ELF-1 (cell line): ENCODE results near the gene PRKCB.
"Not testable (repeated sequence)": the region's sequence is repeated elsewhere in the genome, so short reads cannot be mapped to it uniquely, and the experiment has no call there.

Source experiments
- DNase-seq: peaks from one replicate; pipeline ENCODE4 v3.0.0-alpha.2; 2016; ENCODE audit warnings: low read depth, low spot score

PRKCB gene

DNA sequence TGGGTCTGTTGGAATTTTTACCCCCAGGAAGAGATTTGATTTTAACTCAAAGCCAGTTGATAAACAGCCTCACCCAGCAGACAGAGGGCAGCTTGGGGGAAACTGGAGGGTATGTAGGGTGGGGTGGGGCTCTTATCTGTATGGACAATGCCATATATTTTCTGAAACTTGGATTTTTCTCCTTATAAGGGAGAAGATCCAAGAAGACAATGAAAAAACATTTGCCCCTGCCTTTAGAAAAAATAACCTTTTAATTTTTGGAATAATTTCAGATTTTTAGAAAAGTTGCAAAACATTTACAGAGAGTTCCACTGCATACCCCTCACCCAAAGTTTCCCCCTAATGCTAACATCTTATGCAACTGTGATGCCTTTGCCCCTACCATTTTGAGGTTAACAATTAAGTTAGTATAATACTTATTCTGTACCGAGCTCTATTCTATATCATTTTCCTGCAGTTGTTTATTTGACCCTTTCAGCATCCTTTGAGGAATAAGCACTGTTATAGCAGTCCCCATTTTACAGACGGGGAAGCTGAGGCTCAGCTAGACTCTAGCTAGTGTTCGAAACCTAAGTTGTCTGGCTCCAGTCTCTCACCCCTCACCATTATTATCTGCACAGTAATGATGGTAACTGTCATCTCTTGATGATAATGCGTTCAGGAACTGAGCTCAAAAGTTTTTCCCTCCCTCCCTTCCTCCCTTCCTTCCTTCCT is 66.4 kb downstream of the PRKCB start:
- no peak for DNase-seq

GRCh38 chr16:23902748-23903414 is 67.1 kb downstream of the PRKCB start:
- DNase-seq, result peak; percentile 51

GRCh38 chr16:23905027-23905426 is 69.2 kb downstream of the PRKCB start:
- DNase-seq, result peak; percentile 91

- no peak for DNase-seq
These were observed 71.7 kb downstream of the PRKCB start for GRCh38 chr16:23907457-23907902.

- DNase-seq, result no peak
These were observed 72.1 kb downstream of the PRKCB start for GRCh38 chr16:23907903-23908302.

GRCh38 chr16:23908790-23909189 is 73.0 kb downstream of the PRKCB start:
- DNase-seq, result no peak

GRCh38 chr16:23909792-23910418 is 74.1 kb downstream of the PRKCB start:
- no peak for DNase-seq

DNA sequence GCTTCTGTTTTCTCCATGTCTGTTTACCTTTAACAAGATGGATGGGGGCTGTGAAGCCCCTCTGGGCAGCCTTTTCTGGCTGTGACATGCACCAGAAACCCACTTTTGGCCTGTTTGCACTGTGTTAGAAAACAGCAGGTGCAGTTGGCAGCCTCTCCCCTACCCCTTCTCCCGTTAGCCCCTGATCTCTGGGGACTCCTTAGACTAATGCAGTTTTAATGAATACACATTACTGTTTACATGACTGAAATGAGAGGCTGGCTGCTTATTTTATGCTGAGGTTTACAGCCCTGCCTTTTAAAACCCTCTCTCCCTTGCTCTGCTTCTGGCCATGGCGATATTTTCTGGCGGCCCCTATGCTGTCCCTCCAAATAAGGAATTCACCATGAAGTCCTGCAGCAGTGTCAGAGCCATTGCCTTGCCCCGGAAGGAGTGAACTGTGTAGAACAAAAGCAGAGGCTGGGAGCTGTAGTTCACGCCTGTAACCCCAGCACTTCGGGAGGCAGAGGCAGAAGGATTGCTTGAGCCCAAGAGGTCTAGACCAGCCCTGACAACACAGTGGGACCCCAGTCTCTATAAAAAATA is 79.3 kb downstream of the PRKCB start:
- no peak for DNase-seq

DNA sequence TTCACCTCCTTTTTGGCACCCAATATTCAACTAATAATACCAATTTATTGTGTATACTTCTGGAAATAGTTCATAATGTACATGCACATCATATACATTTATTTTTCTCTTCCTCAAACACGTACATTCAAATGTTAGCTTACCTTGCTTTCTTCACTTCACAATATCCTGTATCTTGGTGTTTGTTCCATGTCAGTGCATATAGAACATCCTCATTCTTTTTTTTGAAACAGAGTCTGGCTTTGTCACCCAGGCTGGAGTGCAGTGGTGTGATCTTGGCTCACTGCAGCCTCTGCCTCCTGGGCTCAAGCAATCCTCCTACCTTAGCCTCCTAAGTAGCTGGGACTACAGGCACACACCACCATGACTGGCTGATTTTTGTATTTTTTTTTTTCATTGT is 80.8 kb downstream of the PRKCB start:
- not testable (repeated sequence) for DNase-seq

- no peak for DNase-seq
These were observed 81.8 kb downstream of the PRKCB start for GRCh38 chr16:23917621-23918020.

DNA sequence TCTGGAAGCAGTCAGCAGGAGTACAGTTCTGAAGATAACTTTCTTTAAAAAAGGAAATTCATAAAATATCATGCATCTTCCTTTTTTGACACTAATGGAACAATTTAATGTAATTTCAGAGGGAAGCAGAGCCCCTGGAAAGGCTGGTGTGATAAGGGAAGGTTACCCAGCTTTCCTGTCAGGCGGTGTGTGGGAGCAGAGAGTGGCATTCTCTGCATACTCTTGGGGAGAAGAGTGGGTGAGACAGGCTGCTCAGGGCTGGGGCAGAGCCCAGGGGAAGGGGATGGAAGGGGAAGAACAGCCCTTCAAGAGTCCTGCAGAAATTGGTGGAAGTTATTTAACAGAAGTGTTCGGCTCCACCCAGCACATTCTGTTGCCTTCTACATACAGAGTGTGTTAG is 84.7 kb downstream of the PRKCB start:
- no peak for DNase-seq

DNA sequence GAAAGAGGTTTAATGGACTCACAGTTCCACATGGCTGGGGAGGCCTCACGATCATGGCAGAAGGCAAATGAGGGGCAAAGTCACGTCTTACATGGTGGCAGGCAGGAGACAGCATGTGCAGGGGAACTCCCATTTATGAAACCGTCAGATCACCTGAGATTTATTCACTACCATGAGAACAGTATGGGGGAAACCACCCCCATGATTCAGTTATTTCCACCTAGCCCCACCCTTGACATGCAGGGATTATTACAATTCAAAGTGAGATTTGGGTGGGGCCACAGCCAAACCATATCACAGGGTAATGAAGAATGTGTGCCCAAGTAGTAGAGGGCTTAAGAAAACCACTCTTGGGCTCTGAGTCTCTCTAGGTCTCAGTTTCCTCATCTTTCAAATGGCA is 85.1 kb downstream of the PRKCB start:
- no peak for DNase-seq

DNA sequence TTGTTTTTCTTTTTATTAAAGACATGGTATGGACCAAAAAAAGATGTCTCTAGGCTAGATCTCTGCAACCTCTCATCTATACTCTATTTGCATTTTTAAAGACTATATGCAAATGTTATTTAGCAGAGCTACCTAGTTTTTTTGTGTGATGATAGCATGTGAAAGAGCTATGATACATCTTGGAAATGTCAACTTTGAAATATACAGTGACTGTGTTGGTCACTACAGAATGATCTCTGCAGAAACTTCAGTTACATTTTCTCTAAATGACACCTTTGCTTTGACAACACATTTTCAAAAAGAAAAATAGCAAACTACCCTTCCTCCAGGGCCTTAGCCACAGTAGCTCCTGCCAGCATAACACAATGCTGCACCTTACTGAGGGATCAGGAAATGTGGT is 86.6 kb downstream of the PRKCB start:
- no peak for DNase-seq

DNA sequence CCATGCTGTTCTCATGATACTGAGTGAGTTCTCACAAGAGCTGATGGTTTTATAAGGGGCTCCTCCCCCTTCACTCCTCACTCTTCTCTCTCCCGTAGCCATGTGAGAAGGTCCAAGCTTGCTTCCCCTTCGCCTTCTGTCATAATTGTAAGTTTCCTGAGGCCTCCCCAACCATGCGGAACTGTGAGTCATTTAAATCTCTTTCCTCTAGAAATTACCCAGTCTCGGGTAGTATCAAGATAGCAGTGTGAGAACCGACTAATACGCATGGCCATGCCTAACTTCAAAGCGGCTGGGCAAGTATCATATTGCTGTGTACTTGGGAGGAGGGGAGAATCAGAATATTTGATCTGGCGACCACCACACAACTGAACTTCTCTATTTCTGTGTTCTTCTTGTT is 88.3 kb downstream of the PRKCB start:
- DNase-seq, result no peak

- no peak for DNase-seq
These were observed 92.0 kb downstream of the PRKCB start for GRCh38 chr16:23927796-23928195.

DNA sequence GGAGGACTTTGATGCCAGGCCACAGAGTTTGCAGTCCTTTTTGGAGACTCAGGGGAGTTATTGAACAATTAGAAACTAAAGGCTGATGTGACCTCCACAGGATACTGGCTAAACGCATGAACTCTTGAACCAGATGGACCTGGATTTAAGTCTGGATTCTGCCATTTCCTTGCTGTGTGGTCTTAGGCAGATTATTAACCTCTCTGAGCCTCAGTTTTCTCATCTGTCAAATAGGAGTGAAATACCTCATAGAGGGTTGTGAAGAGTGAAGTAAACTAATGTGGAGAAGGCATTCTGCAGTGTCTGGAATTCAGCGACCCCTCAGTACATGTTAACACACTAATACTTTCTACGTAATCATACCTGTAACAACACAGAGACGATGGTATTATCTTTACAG is 93.5 kb downstream of the PRKCB start:
- DNase-seq, result no peak

GRCh38 chr16:23929856-23930255 is 94.1 kb downstream of the PRKCB start:
- no peak for DNase-seq

GRCh38 chr16:23930791-23931190 is 95.0 kb downstream of the PRKCB start:
- DNase-seq, result no peak

GRCh38 chr16:23931199-23931598 is 95.4 kb downstream of the PRKCB start:
- no peak for DNase-seq

- DNase-seq, result not testable (repeated sequence)
These were observed 97.9 kb downstream of the PRKCB start for GRCh38 chr16:23933650-23934049.

DNA sequence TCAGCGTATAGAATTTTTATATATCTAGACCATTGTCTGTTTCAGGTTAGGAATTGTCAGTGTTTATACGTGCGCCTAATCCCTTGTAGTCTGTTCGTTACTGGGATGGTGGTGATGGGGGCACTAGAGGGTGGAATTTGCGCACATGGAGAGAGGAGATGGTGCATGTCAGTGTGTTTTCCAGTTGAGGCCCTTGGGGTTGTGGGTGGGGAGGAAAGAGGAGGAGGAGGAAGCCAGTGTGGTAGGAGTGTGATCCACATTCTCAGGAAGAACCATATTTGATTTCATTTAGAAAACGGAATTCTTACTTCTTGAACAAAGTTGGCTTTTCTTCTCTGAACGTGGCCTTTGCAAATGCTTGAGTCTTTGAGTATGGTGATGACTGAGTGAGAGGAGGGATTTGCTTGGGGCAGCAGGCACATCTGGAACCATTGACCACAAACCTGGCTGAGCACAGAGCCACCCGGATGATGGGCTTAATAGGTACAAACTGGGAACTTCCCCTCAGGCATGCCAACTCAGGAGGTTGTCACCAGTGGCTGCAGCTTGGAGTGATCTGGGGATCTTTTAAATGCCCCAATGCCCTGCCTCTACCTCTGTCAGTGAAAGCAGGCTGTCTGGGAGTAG is 98.9 kb downstream of the PRKCB start:
- DNase-seq, result no peak

GRCh38 chr16:23940111-23940510 is 104.3 kb downstream of the PRKCB start:
- no peak for DNase-seq
